NCI-H510A (cell line): ENCODE measurements around the gene HSDL1.

Experiments used
- DNase-seq: peaks from one replicate; lab custom pipeline; 2025; lab: John Stamatoyannopoulos, UW

The HSDL1 gene

GRCh38 chr16:84144859-84145639 lies at the start of gene HSDL1, which contains the start of gene DNAAF1:
TSS of gene HSDL1 (minus strand) at chr16:84145177. CDS start at chr16:84131321, 13,856 bp downstream.
TSS of gene DNAAF1 (plus strand) at chr16:84145308. CDS start at chr16:84145441, 133 bp downstream.
- DNase-seq, result peak; percentile 76

GRCh38 chr16:84194018-84194417 lies 49.0 kb upstream of the HSDL1 start:
- no peak for DNase-seq

GRCh38 chr16:84193480-84193879 lies 48.5 kb upstream of the HSDL1 start:
- DNase-seq, result no peak

- DNase-seq, result no peak
Measured at GRCh38 chr16:84191466-84191865, 46.5 kb upstream of the HSDL1 start.

- DNase-seq, result no peak
Measured at GRCh38 chr16:84190731-84191388, 45.9 kb upstream of the HSDL1 start, which contains the start of gene ADAD2. TSS of gene ADAD2 (plus strand) at chr16:84191157. CDS start at chr16:84191231, 74 bp downstream.

- peak; percentile 74 for DNase-seq
Measured at GRCh38 chr16:84186685-84187437, 41.9 kb upstream of the HSDL1 start, which contains the start of gene TAF1C. TSS of gene TAF1C (minus strand) at chr16:84187057. CDS start at chr16:84184988, 2,069 bp downstream.

- DNase-seq, result no peak
Measured at GRCh38 chr16:84184775-84185174, 39.8 kb upstream of the HSDL1 start.

- DNase-seq, result no peak
Measured at GRCh38 chr16:84183911-84184591, 39.1 kb upstream of the HSDL1 start.

- no peak for DNase-seq
Measured at GRCh38 chr16:84183572-84183875, 38.5 kb upstream of the HSDL1 start.

GRCh38 chr16:84182680-84183571 lies 37.9 kb upstream of the HSDL1 start:
- DNase-seq, result no peak

GRCh38 chr16:84182104-84182503 lies 37.1 kb upstream of the HSDL1 start:
- DNase-seq, result no peak

GRCh38 chr16:84181144-84181915 lies 36.4 kb upstream of the HSDL1 start:
- DNase-seq, result no peak

- no peak for DNase-seq
Measured at GRCh38 chr16:84180519-84181140, 35.7 kb upstream of the HSDL1 start.

- DNase-seq, result no peak
Measured at GRCh38 chr16:84179612-84180320, 34.8 kb upstream of the HSDL1 start.

- DNase-seq, result no peak
Measured at GRCh38 chr16:84178892-84179611, 34.1 kb upstream of the HSDL1 start.

- no peak for DNase-seq
Measured at GRCh38 chr16:84178146-84178765, 33.3 kb upstream of the HSDL1 start.

- no peak for DNase-seq
Measured at GRCh38 chr16:84177741-84178073, 32.7 kb upstream of the HSDL1 start.
